ENCODE results near the gene DUSP6. TPM values are rescaled to one million over a fixed set of nuclear protein-coding genes. Genes with fewer than 3 reads are reported as not detected.

Gene DUSP6
- total and polyA plus RNA-seq, 2 of the 13 experiments (the other 11 are each of a cell fraction or from before 2014, with no cell fraction given): 40.9 to 161 TPM

DNA sequence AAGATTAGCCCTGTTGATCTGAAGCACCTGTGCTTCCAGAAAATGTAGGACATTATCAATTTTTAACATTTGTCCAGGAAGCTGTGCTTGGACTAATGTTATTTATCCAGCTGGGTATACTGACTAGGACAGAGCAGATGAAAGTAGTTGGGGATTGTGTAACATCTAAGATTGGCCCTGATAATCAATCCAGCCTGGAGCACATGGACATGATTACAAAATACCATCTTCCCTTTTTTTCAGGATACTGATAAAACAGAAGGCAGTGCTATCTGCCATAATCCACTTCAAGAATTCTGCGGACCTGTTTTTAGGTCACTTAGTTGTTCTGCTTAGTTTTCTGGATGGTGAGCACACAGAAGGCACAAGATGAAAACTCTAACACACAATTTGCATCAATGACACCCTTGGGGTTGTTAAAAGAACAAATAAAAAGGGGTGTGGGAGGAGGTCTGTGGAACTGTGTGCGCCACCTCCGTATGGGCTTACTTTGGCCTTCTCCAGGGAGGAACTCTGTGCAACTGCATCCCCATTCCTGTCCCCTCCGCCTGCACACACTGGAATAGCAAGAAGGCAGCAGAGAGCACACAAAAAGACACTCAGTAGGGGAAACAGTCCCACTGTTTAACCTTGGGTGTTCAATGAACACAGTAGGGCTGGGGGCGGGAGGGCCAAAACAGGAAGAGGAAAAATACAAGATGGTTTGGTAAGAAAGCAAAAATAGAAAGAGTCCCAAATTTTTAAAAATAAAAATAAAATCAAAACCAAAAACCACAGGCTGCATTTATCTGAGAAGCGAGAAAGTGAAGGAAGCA, 31.1 kb upstream of the DUSP6 start (continued):
- TF ChIP-seq ZNF205 (CRISPR knock-in tag; IDR thresholded peaks at IDR 0.05) (no peak; the same call in none of the 2 replicates), AKAP8 (CRISPR knock-in tag; IDR thresholded peaks at IDR 0.05) (no peak), GTF3A (CRISPR knock-in tag; conservative IDR thresholded peaks at IDR 0.05) (0 out of 2 replicates have a peak, but pooled peaks have one; percentile 79), ETV5 (CRISPR knock-in tag; IDR thresholded peaks at IDR 0.05; ENCODE audit: borderline replicate concordance) (peak; percentile 93), TMF1 (CRISPR knock-in tag; IDR thresholded peaks at IDR 0.05; ENCODE audit: low read depth) (no peak), GATA4 (IDR thresholded peaks at IDR 0.05; ENCODE audit: borderline replicate concordance, low read depth) (peak; percentile 96), ZNF772 (CRISPR knock-in tag; IDR thresholded peaks at IDR 0.05) (no peak), HNF4A (CRISPR knock-in tag; IDR thresholded peaks at IDR 0.05) (peak; percentile 83), CSRNP2 (CRISPR knock-in tag; conservative IDR thresholded peaks at IDR 0.05; ENCODE audit: low read depth) (no peak), MYPOP (CRISPR knock-in tag; IDR thresholded peaks at IDR 0.05) (peak; percentile 58; the same call in 1 of the 2 replicates), FOXP1 (IDR thresholded peaks at IDR 0.05) (peak; percentile 45; the same call in 1 of the 2 replicates), FOXP1 (CRISPR knock-in tag; IDR thresholded peaks at IDR 0.05) (peak; percentile 94), ZNF451 (CRISPR knock-in tag; IDR thresholded peaks at IDR 0.05) (no peak), TCF7L2 (IDR thresholded peaks at IDR 0.05; ENCODE audit: low read depth, low read length) (peak; percentile 22; the same call in 1 of the 2 replicates), RFXANK (CRISPR knock-in tag; IDR thresholded peaks at IDR 0.05) (no peak), ZNF530 (CRISPR knock-in tag; IDR thresholded peaks at IDR 0.05; ENCODE audit: low read depth) (no peak), HIVEP1 (CRISPR knock-in tag; IDR thresholded peaks at IDR 0.05) (no peak), FOXK1 (CRISPR knock-in tag; IDR thresholded peaks at IDR 0.05; ENCODE audit: borderline replicate concordance, low read depth) (peak; percentile 73), NR2F6 (IDR thresholded peaks at IDR 0.05) (peak; percentile 81), NR2F6 (CRISPR knock-in tag; IDR thresholded peaks at IDR 0.05) (peak; percentile 87), KDM2A (CRISPR knock-in tag; IDR thresholded peaks at IDR 0.05; ENCODE audit: borderline replicate concordance, low read depth) (no peak)
- TF ChIP-seq, protein P1, sequence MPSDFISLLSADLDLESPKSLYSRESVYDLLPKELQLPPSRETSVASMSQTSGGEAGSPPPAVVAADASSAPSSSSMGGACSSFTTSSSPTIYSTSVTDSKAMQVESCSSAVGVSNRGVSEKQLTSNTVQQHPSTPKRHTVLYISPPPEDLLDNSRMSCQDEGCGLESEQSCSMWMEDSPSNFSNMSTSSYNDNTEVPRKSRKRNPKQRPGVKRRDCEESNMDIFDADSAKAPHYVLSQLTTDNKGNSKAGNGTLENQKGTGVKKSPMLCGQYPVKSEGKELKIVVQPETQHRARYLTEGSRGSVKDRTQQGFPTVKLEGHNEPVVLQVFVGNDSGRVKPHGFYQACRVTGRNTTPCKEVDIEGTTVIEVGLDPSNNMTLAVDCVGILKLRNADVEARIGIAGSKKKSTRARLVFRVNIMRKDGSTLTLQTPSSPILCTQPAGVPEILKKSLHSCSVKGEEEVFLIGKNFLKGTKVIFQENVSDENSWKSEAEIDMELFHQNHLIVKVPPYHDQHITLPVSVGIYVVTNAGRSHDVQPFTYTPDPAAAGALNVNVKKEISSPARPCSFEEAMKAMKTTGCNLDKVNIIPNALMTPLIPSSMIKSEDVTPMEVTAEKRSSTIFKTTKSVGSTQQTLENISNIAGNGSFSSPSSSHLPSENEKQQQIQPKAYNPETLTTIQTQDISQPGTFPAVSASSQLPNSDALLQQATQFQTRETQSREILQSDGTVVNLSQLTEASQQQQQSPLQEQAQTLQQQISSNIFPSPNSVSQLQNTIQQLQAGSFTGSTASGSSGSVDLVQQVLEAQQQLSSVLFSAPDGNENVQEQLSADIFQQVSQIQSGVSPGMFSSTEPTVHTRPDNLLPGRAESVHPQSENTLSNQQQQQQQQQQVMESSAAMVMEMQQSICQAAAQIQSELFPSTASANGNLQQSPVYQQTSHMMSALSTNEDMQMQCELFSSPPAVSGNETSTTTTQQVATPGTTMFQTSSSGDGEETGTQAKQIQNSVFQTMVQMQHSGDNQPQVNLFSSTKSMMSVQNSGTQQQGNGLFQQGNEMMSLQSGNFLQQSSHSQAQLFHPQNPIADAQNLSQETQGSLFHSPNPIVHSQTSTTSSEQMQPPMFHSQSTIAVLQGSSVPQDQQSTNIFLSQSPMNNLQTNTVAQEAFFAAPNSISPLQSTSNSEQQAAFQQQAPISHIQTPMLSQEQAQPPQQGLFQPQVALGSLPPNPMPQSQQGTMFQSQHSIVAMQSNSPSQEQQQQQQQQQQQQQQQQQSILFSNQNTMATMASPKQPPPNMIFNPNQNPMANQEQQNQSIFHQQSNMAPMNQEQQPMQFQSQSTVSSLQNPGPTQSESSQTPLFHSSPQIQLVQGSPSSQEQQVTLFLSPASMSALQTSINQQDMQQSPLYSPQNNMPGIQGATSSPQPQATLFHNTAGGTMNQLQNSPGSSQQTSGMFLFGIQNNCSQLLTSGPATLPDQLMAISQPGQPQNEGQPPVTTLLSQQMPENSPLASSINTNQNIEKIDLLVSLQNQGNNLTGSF (CRISPR knock-in tag; IDR thresholded peaks at IDR 0.05): no peak
- TF ChIP-seq, protein P2, sequence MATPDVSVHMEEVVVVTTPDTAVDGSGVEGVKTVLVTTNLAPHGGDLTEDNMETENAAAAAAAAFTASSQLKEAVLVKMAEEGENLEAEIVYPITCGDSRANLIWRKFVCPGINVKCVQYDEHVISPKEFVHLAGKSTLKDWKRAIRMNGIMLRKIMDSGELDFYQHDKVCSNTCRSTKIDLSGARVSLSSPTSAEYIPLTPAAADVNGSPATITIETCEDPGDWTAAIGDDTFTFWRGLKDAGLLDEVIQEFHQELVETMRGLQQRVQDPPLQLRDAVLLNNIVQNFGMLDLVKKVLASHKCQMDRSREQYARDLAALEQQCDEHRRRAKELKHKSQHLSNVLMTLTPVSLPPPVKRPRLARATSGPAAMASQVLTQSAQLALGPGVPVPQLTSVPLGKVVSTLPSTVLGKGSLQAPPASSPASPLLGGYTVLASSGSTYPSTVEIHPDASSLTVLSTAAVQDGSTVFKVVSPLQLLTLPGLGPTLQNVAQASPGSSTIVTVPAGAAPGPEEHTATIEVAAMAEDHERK (CRISPR knock-in tag; IDR thresholded peaks at IDR 0.05; ENCODE audit: low read depth): no peak
